ENCODE measurements around the gene SEC23A. TPM values are rescaled to one million over a fixed set of nuclear protein-coding genes. Genes with fewer than 3 reads are reported as not detected.

Gene SEC23A
- total RNA-seq, 3 donors from 2014 or later: 75.8 to 106 (median 82.4) TPM

- no peaks in the 10 kb centered on the region for H3K27me3 ChIP-seq
- no peak for DNase-seq (ENCODE audit: low spot score in 2 of 2)
- no peak overlapping the region for H3K4me3 ChIP-seq
- TF ChIP-seq POLR2A (IDR thresholded peaks at IDR 0.05) (no peak), CTCF (IDR thresholded peaks at IDR 0.05) (no peak), POLR2AphosphoS5 (IDR thresholded peaks at IDR 0.05) (no peak)
- H3K4me1 ChIP-seq: no peaks in the 10 kb centered on the region
- H3K27ac ChIP-seq: no peak overlapping the region
- H3K36me3 ChIP-seq: no peaks in the 10 kb centered on the region
- H3K9me3 ChIP-seq: no peaks in the 10 kb centered on the region
- intact Hi-C loops (cut with DNase I; ENCODE audit: low total_unique reads): no loop called here
These were observed 72.8 kb downstream of the SEC23A start for GRCh38 chr14:39030209-39030608.

- Histone ChIP-seq H3K9me3 (no peaks in the 10 kb centered on the region), H3K4me3 (no peak overlapping the region), H3K36me3 (no peaks in the 10 kb centered on the region), H3K27me3 (no peaks in the 10 kb centered on the region), H3K4me1 (no peaks in the 10 kb centered on the region), H3K27ac (no peak overlapping the region)
- intact Hi-C loops (cut with DNase I; ENCODE audit: low total_unique reads): no loop called here
- TF ChIP-seq POLR2AphosphoS5 (IDR thresholded peaks at IDR 0.05) (no peak), POLR2A (IDR thresholded peaks at IDR 0.05) (no peak), CTCF (IDR thresholded peaks at IDR 0.05) (no peak)
- DNase-seq (ENCODE audit: low spot score in 2 of 2): no peak
These were observed 73.2 kb downstream of the SEC23A start for GRCh38 chr14:39029789-39030188.

GRCh38 chr14:39028620-39029019 is 74.4 kb downstream of the SEC23A start:
- Histone ChIP-seq H3K4me3 (no peak overlapping the region), H3K36me3 (no peaks in the 10 kb centered on the region), H3K4me1 (no peaks in the 10 kb centered on the region), H3K27me3 (no peaks in the 10 kb centered on the region), H3K27ac (no peak overlapping the region), H3K9me3 (no peaks in the 10 kb centered on the region)
- TF ChIP-seq POLR2AphosphoS5 (IDR thresholded peaks at IDR 0.05) (no peak), POLR2A (IDR thresholded peaks at IDR 0.05) (no peak), CTCF (IDR thresholded peaks at IDR 0.05) (no peak)
- no peak for DNase-seq (ENCODE audit: low spot score in 2 of 2)
- intact Hi-C loops (cut with DNase I; ENCODE audit: low total_unique reads): no loop called here

GRCh38 chr14:39025810-39026627 is 77.0 kb downstream of the SEC23A start:
- Histone ChIP-seq H3K27me3 (no peaks in the 10 kb centered on the region), H3K36me3 (no peaks in the 10 kb centered on the region), H3K4me3 (no peak overlapping the region), H3K27ac (no peak overlapping the region), H3K9me3 (no peaks in the 10 kb centered on the region), H3K4me1 (no peaks in the 10 kb centered on the region)
- intact Hi-C loops (cut with DNase I; ENCODE audit: low total_unique reads): no loop called here
- no peak for DNase-seq (ENCODE audit: low spot score in 2 of 2)
- TF ChIP-seq CTCF (IDR thresholded peaks at IDR 0.05) (no peak), POLR2AphosphoS5 (IDR thresholded peaks at IDR 0.05) (no peak)

GRCh38 chr14:39025250-39025809 is 77.7 kb downstream of the SEC23A start:
- no peak for DNase-seq (ENCODE audit: low spot score in 2 of 2)
- Histone ChIP-seq H3K4me3 (no peak overlapping the region), H3K36me3 (no peaks in the 10 kb centered on the region), H3K27ac (no peak overlapping the region), H3K9me3 (no peaks in the 10 kb centered on the region), H3K4me1 (no peaks in the 10 kb centered on the region), H3K27me3 (no peaks in the 10 kb centered on the region)
- no peak for TF ChIP-seq CTCF (IDR thresholded peaks at IDR 0.05)
- TF ChIP-seq POLR2AphosphoS5 (IDR thresholded peaks at IDR 0.05): no peak
- TF ChIP-seq POLR2A (IDR thresholded peaks at IDR 0.05): no peak
- intact Hi-C loops (cut with DNase I; ENCODE audit: low total_unique reads): no loop called here

Measured in breast epithelium (tissue), 4 donors.